GM18519 (cell line): Measurements from ENCODE around the gene SEMA5A.

ENCODE experiments used
- ATAC-seq: cut with Tn5 transposase; IDR thresholded peaks from one replicate; pipeline ENCODE4 v1.9.1; 2021; ENCODE audit warnings: mild to moderate bottlenecking, moderate library complexity; ENCODE audit not compliant: unreplicated experiment, low FRiP score

SEMA5A gene

GRCh38 chr5:9479990-9480389 lies 65.9 kb downstream of the SEMA5A start:
- no peak for ATAC-seq

DNA sequence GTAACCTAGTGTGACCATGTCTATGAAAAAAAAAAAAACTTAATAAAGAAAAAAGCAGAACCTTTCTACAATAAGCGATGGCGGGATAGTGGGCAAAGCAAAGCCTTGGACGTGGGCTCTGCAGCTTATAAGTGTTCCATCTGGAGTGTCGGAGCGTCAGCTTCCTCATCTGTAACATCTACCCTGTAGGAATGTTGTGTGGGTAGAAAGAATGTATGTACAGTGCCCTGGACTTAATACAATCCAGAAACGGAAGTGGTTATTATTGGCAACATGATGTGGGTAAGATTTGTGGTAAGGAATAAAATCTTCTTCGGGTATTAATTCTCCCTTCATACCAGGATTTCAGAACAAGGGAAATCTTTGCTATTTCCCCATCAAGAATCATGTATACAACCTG lies 66.5 kb downstream of the SEMA5A start:
- ATAC-seq: no peak

GRCh38 chr5:9477537-9477936 lies 68.3 kb downstream of the SEMA5A start:
- ATAC-seq: no peak

- no peak for ATAC-seq
Observed at GRCh38 chr5:9474219-9475002, 71.5 kb downstream of the SEMA5A start.

DNA sequence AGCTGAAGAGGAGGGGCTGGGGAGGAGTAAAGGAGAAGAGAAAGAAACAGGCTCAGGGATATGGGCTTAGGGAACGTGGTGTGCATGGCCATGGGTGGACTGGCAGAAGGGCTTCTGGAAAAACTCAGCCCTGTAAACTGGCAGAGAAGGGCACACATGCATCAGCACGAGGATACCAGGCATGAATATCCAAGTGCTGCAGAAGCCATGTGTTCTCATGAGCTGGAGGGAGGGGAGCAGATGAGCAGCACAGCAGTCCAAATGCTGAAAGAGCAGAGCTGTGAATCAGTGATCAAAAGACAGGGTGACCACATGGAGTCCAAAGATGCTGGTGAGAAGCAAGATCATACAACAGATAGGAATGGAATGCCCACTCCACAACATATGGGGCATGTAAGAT lies 72.3 kb downstream of the SEMA5A start:
- ATAC-seq: no peak

DNA sequence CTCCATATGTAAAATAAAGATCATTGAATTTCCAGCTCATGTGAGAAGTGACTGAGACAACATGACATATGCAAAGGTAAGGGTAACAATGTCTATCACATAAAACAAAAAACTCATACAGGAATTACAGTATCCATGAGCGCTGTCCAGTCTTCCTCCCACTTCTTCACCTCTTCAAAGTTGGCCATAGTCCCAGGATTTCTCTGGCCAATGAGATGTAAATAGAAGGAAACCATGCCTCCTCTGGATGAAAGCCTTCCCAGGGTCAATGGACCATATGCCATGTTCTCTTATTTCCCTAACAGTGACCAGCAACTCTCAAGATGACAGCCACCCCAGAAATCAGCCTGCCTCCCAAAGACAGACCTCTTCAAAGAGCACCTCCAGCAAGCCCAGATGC lies 75.5 kb downstream of the SEMA5A start:
- no peak for ATAC-seq

DNA sequence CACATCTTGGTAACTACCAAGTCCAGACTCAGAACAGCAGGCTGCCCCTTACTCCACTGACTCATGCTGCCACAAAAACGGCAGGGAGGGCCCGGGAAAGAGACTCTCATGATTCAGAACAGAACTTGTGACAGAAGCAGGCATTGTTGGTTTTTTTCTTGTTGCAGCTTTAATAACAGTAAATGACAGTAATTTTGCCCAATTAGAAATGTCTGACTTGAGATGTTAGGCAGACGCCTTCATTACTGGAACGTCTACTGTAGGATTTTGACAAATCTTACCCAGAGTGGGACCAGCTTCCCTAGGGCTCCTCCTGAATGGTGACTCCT lies 77.9 kb downstream of the SEMA5A start:
- no peak for ATAC-seq

DNA sequence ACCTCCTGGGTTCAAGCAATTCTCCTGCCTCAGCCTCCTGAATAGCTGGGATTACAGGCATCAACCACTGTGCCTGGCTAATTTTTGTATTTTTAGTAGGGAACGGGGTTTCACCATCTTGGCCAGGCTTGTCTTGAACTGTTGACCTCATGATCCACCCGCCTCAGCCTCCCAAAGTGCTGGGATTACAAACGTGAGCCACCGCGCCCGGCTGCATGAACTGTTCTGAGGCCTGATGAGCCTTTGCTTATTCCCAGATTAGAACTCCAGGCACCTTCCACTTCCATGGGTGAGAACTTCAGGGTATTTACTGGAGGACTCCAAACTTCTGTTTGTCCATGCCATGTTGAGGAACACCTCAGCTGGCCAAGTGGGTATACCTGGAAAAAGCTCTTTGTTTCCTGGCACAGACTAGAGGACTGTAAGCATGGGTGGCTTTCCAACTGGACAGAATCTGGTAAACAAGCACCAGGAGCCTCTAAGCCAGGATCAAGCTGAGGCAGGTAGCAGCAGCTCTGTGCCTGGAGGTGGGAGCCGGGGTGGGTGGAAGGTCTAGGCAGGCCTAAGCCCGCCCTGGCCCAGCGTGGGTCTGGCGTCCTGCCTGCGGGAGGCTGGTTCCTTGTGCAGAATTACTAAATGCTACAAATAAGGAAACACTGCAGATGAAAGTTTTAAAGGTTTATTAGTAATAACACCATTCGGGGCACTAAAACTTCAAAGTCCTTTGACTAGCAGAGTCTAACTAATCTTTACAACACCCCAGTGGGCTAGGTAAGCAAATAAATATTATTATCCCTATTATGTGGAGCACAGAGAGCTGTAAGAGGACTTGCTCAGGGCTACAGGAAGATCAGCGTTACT lies 78.4 kb downstream of the SEMA5A start:
- no peak for ATAC-seq

DNA sequence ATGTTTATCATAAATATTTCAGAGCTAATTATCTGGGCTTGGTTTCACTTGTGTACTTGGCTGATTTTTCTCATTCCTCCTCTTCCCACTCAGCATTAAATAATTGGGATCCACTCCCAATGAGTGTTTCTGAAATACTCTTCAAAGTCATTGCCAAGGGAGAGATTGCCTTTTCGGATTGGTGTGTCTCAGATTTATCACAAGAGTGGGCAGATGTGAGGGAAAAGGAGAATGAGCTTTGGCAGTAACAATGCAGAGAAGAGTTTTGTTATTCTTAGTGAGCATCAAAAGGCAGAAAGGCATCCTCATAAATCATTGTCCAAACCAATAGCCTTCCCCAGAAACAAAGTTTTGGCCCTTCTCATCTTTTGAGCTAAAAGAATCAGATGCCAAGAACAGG lies 79.2 kb downstream of the SEMA5A start:
- no peak for ATAC-seq

- no peak for ATAC-seq
Observed at GRCh38 chr5:9464478-9464877, 81.4 kb downstream of the SEMA5A start.

DNA sequence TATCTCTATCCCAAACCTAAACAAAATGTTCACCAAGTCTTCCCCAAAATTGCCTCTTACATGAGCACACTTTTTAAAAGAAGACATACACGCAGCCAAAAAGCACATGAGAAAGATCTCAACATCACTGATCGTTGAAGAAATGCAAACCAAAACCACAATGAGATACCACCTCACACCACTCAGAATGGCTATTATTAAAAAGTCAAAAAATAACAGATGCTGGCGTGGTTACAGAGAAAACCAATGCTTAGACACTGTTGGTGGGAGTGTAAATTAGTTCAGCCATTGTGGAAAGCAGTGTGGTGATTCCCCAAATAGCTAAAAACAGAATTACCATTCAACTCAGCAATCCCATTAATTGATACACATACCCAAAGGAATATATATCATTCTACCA lies 83.8 kb downstream of the SEMA5A start:
- ATAC-seq: no peak

DNA sequence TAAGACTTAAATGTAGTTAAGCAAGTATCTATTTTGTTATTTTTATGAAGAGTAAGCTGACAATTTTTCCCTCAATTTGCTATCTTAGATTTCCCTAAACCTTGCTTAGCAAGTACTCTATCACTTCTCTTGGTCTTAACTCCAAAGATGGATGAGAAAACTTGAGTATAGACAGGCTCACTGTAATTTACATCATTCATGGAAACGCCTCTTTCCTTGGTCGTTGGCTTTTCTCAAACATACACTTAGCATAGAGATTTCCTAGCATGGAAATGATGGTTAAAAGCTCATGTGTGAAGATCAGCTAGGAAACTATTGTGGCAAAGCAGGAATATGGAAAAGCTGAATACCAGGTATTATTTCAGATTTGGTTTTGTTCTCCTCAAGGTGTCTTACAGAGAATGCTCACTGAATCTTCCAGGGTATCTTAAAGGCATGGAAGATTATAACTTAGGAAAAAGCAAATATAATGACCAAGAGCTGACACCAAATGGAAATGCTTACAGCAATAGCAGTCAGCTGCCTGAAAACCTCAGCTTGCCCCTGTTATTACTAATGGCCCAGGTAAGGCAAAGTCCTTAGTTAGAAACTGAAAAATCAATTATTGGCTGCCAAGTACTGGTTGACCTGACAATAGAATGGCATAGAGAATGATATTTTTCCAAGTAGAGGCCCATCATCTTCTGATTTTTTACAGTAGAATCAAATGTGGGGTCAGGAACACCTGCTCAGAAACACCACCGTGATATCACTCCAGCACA lies 84.8 kb downstream of the SEMA5A start:
- no peak for ATAC-seq

DNA sequence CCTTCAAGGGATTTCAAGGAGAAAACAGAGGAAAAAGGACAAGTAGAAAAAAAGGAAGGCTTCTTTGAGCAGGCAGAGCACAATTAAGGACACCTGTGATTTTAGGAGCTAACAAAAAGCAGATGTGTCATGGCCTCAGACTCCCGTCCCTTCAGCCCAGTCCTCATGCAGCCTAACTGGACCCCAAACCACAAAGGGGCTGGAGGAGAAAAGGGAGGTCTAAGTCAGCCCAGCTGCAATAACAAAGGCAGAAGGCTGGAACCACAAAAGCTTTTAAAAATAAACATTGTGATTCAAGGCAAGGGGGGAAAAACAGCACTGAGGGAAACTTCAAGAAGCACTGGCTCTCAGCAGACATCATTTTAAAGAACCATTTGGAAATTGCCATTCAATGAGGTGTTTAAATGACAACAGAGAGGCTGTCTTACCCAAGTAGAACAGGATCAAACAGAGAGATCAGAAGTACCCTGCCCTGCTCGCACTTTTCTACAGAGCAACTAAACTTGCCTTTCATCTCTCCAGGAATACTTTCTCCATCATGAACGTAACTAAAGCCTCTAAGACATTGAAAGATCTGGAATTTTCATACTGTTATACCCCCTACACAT lies 89.3 kb downstream of the SEMA5A start:
- ATAC-seq: no peak

GRCh38 chr5:9455826-9456434 lies 89.9 kb downstream of the SEMA5A start:
- ATAC-seq: no peak

DNA sequence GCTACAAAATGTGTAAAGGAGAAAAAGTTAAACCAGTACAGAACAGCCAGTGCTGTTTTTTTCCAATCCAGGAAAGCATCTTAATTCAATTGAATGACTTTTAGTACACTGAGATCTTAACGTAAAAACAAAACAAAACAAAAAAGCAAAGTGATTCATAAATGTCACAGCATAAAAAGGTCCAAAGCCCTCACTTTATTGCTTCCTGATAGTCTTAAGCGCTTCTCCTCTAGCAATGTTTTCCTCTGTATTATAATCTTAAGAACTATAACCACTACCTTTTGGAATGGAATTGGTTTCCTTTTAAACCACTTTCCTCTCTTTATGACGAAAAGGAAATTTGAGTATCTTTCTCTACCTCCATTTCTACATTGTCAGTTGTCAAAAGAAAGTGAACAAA lies 91.4 kb downstream of the SEMA5A start:
- ATAC-seq: no peak

- ATAC-seq: no peak
Observed at GRCh38 chr5:9454012-9454481, 91.8 kb downstream of the SEMA5A start.

GRCh38 chr5:9453480-9454011 lies 92.3 kb downstream of the SEMA5A start:
- ATAC-seq: no peak

DNA sequence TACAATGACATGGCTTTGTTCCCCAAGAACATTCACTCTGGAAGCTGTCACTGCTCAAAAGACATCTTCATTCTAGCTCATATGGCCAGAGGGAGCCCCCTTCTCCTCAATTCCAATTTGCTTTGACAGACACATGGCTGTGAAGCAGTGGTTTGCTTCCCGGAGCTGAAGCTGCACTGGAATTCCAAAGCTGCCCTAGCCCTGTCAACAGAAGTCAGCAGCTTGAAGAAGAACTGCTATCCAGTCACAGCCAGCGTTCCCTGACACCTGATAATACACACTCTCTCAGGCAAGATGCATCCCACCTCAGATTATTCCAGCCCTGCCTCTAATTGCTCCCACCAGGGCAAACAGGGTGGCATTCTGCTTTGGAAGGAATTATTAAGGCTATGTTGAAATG lies 93.7 kb downstream of the SEMA5A start:
- ATAC-seq: no peak

DNA sequence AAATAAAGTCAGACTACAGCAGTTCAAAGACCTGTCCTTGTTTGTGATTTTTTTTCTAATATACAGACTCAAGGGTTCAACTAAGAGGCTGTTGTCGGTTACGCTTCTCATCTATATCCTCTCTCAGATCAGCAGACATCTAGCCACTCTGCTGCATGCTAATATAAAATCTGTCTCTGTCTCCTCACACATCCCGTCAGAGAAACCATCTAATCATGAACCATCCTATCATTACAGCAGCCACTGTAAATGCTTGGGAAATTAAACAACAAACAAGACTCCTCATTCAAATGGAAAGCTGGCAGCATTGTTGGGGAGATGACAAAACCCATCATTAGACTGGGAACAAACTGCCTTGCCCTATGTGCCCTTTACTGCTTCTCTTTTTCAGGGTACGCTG lies 94.8 kb downstream of the SEMA5A start:
- ATAC-seq: no peak

DNA sequence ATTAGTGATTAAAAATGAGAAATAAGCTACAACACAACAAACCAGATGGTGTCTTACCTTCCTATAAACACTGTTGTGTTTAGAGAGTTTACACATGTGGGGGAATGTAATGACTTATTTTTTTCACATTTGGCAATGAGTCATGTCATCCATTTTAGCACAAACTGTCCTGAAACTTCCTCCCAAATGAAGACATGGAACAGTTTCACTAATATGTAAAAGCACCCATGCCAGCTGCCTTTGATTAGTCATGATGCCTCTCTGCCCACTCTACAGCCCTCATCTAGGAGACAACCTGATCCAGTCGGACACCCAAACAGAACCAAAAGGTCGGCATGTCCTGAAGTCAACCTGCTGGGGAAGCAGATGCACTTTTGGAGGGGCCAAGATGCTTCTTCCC lies 98.2 kb downstream of the SEMA5A start:
- ATAC-seq: no peak
